ENCODE data around the gene PCDHA4.

PCDHA4 gene

DNA sequence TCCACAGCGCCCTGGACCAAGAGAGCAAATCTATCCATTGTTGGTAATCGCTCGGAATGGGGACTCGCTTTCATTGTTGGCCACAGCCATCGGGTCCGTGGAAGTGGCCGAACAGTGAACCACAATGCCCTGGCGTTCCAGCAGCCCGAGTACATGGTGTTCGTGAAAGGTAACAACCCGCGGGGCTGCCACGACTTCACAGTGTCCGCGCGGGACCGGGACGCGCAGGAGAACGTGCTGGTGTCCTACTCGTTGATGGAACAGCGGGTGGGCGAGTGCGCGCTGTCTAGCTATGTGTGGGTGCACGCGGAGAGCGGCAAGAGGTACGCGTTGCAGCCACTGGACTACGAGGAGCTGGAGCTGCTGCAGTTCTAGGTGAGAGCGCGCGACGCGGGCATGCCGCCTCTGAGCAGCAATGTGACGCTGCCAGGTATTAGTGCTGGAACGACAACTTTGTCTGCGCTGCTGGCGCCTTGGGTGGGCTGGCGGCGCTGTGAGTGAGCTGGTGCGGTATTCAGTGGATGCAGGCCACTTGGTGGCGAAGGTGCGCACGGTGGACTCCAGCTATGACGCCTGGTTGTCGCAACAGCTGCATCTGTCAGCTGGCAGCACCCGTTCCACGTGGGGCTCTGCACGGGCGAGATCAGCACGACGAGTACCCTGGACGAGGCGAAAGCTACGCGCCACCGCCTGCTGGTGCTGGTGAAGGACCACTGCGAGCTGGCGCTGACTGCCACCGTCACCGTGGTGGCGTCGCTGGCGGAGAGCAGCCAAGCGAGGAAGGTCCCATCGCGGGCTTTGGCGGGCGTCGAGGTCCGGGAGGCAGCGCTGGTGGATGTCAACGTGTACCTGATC is 55.8 kb downstream of the PCDHA4 start:
- DNase-seq: no peak

Data from stimulated activated CD4-positive, alpha-beta T cell treated with anti-CD3 and anti-CD28 coated beads, Interleukin-1b, Interleukin-23, amount 100 ng/mL, for 48 hours (primary cell).